T1000 (cell line): ENCODE data around the gene FDX2.

Source experiments
- DNase-seq: peaks from one replicate; lab custom pipeline; 2025; ENCODE audit warnings: mixed read lengths; lab: John Stamatoyannopoulos, UW

The FDX2 gene

DNA sequence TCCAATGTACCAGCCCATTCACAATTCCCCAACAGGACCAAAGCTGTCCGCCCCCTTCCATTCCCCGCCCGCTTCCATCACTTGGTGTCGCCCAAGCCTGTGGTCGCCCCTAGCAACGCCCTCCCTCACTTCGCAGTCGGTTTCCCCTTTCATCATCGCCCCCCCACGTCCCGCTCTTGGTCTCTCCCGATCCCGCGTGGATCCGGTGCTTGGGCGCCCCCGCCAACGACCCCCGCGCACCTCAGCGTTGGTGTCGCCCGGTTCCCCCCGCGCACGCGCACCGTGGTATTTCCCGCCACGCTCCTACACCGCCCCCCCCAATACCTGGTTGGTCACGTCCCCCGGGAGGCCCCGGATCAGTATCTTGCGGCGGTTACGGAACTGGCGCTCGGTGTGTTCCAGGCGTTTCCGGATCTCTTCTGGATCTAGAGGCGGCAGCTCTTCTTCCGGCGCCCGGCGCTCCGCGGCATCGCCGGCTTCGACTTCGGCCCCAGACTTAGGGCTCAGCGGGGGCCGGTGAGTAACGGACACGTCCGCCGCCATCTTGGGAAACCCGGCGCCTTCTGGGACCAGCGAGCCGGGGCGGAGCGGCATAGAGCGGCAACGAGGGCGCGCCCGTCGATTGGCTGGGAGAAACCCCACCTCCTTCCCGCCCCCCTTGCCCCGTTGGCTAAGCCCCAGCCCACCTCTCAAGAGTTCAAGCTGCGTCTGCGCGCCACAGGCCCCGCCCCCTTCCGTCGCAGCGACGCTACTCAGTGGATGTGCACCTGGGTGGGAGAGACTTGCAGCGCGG, 17.3 kb upstream of the FDX2 start, which contains the start of gene RAVER1:
Gene RAVER1 (minus strand): TSS at position 565 of the 793 bp plus-strand sequence. CDS start 22 bp downstream, at position 543.
- peak; percentile 96 for DNase-seq

DNA sequence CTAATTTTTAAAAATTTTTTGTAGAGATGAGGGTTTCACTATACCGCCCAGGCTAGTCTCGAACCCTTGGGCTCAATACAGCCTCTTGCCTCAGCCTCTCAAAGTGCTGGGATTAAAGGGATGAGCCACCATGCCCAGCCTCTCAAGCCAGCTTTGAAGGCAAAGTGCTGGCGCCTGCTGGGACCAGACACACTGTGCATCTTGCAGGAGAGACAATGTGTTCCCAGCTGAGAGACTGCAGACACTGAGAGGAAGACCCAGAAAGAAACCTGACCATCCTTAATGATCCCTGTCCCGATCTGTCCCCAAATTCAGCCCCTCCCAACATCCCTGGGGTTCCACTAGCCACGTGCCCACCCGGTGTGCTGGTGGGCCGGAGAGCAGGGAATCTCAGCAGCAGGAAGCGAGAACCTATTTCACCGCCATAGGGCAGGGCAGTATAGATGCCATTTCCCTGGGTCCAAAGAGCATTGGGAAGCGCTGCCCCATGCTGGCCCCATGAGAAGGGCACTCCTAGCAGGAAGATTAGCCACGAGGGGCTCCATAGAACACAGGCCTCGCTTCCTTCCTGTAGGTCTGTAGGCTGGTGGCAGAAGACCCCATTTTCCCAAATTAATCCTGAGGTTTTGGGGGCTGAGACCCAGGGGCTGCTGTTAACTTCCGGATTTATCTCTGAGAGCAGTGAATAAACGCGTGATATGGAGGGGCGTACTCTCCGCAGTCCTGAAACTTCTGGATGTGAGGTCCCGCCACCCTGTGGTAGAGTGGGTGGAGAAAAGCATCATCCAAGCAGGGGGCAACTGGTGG, 16.5 kb upstream of the FDX2 start:
- DNase-seq: no peak

- no peak for DNase-seq
These were observed 13.7 kb upstream of the FDX2 start for GRCh38 chr19:10329555-10329954.

DNA sequence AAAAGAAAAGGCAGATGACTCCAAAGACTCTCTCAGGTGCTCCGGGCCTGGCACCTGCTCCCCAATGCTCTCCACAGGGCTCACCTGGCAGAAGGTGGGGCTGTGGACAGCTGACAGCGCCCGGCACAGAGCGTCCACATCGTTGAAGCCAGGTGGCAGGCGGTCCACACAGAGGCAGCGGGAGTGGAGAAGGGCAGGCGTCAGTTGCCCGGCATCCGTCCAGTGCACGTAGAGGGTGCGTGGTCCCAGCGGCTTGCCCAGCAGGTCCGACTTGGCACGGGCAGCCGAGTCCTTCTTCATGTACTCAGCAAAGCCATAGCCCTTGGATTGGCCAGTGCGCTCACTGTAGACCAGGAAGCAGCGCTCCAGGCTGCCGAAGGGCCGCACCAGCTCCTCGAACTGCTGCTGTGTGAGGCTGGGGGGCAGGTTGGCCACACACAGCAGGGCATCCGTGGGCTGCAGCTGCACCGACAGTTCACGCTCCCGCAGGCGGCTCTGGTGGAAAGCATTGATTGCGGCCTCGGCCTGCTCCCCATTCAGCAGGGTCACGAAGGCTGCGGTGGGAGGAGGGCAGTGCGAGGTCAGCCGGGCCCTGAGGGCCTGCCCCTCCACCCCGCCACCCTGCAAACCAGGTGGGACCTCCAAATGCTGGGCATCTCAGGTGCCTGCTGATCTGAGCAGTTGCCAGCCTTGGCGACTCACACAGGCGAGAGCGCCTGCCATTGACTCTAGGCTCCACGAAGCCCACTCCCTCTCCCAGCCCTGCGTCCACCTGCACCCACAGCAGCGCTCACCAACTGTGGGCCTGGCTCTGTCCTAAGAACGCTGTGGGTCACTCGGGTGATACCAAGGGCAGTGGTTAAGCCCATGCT, 13.0 kb upstream of the FDX2 start:
- DNase-seq: no peak

DNA sequence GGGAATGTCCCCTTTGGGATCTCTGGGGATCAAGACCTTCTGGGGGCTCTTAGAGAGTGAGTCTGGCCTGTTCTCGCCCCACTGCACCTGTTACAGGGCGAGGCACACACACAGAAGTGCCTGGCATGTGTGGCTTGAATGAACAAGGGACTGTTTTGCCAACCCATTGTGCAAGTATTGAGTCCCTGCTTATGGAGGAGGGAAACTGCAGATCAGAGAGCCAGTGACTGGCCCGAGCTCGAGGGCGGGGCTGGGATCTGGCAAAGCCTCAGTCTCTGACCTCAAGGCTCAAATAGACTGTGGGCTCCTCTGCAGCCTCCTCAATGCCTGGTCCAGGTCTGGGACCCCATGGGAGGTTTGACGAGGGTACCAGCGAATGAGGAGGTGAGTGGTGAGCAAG, 12.0 kb upstream of the FDX2 start:
- no peak for DNase-seq

GRCh38 chr19:10325732-10326131, 9.9 kb upstream of the FDX2 start:
- DNase-seq: no peak

GRCh38 chr19:10321874-10322835, 6.3 kb upstream of the FDX2 start:
- no peak for DNase-seq

DNA sequence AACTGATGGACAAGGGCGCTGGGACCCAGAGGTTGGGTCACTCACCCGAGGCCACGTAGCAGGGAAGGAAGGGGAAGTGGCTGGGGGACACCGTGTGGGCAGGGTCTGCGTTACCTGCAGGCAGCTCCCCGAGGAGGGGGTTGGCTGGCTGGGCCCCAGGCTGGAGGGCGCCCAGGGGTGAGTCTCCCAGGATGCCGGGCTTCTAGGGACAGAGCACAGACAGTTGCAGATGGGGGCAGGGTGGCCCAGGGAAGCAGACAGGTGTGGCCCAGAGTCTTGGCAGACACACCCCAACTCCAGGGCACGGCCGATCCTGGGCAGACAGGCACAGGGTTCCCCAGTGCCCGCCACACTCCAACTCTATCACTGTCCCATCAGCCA, 5.6 kb upstream of the FDX2 start:
- DNase-seq: no peak

- no peak for DNase-seq
These were observed 5.0 kb upstream of the FDX2 start for GRCh38 chr19:10320602-10321416.

GRCh38 chr19:10318807-10319682, 3.2 kb upstream of the FDX2 start:
- DNase-seq: no peak

DNA sequence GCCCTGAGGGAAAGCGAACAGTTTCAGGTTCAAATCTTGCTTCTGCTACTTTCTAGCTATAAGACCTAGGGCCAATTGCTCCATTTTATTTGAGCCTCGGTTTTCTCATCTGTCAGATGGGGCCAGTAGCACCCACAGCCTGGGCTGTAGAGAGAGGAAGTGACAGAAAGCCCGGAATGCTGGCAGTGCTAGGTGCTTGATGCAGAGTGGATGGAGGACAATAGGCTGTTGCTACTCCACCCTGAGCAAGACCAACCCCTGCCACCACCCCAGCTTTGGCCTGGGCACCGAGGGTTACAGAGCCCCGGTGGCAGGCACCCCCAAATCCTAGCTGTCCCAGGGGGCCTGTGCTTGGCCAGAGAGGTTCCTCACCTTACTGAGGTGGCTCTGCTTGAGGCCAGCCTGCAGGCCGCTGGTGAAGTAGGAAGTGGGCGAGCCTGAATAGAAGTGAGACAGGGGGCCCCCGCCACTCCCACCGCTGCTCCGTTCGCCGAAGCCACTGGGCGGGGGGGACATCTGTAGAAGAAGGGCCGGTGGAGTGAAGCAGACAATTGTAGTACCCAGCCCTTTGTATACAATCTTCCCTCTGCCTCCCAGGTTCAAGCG, 2.1 kb upstream of the FDX2 start:
- DNase-seq: no peak

GRCh38 chr19:10317045-10317856, 1.4 kb upstream of the FDX2 start:
- DNase-seq: no peak

- no peak for DNase-seq
These were observed 622 bp upstream of the FDX2 start for GRCh38 chr19:10316229-10317044.

- no peak for DNase-seq
These were observed 6.4 kb downstream of the FDX2 start, which contains the start of gene ZGLP1 for GRCh38 chr19:10309423-10309822. Gene ZGLP1 (minus strand): TSS chr19:10309815.

- no peak for DNase-seq
These were observed 9.5 kb downstream of the FDX2 start for GRCh38 chr19:10306327-10306726.

DNA sequence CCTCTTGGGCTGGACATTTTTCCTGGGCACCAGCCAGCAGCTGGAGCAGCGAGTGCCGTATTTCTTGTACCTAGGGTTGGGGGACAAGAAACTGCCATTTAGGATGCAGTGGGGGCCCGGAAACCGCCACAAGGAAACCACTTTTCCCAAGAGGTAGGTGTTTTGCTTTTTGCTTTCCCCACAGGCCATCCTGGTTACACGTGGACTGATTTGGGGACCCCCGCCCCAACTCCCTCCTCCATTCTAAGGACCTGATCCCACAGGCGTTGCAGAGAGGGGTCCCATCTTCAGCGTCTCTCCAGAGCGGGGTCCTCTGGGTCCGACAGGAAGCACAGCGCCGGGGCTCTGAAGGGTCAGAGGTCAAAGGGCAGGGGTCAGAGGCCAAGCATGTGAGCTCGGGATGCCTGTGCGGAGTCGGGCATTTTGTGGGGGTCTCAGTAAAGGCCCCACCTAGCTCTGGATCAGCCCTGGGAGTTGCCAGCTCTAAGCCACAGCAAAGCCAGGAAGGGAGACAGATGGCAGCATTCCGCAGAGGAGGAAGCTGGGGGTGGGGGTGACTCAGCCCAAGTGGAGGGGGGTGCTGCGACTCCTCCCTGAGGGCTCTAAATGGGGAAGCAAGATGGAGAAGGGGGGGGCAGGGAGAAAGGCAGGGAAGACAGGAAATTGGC, 10.5 kb downstream of the FDX2 start:
- no peak for DNase-seq
